C4-2B (cell line): ENCODE measurements around the gene MRPL33.

Experiments used
- CTCF ChIP-seq: fragments of 450-650 bp; conservative IDR thresholded peaks from 2 replicates; pipeline ENCODE4 v1.5.1; 2017; ENCODE audit warnings: mild to moderate bottlenecking
- ZFX ChIP-seq: fragments of 450-650 bp; IDR thresholded peaks from 2 replicates; pipeline ENCODE4 v1.6.1; 2017

- no peak for TF ChIP-seq CTCF
- TF ChIP-seq ZFX = no peak
Observed at GRCh38 chr2:27795868-27796277, 24.4 kb downstream of the MRPL33 start.
